Stromal cell of bone marrow (primary cell): ENCODE results near the gene PEPD.

ENCODE experiments used
- DNase-seq: peaks from one replicate; pipeline ENCODE4 v3.0.0-alpha.2; 2012; ENCODE audit warnings: low read depth

The PEPD gene

GRCh38 chr19:33472691-33473652, 48.6 kb downstream of the PEPD start:
- DNase-seq, result peak; percentile 65

GRCh38 chr19:33472226-33472625, 49.4 kb downstream of the PEPD start:
- no peak for DNase-seq

GRCh38 chr19:33471111-33471996, 50.2 kb downstream of the PEPD start:
- DNase-seq, result no peak

GRCh38 chr19:33470686-33471085, 50.9 kb downstream of the PEPD start:
- no peak for DNase-seq

GRCh38 chr19:33470040-33470330, 51.6 kb downstream of the PEPD start:
- DNase-seq, result no peak

- no peak for DNase-seq
Observed at GRCh38 chr19:33469171-33470039, 52.2 kb downstream of the PEPD start.

GRCh38 chr19:33468361-33469170, 53.0 kb downstream of the PEPD start:
- DNase-seq, result no peak

- no peak for DNase-seq
Observed at GRCh38 chr19:33467851-33468250, 53.7 kb downstream of the PEPD start.

- no peak for DNase-seq
Observed at GRCh38 chr19:33465834-33466233, 55.8 kb downstream of the PEPD start.

- no peak for DNase-seq
Observed at GRCh38 chr19:33465371-33465770, 56.2 kb downstream of the PEPD start.

- no peak for DNase-seq
Observed at GRCh38 chr19:33464733-33465115, 56.9 kb downstream of the PEPD start.

GRCh38 chr19:33464010-33464732, 57.4 kb downstream of the PEPD start:
- DNase-seq, result no peak

- DNase-seq, result no peak
Observed at GRCh38 chr19:33463199-33463598, 58.4 kb downstream of the PEPD start.

- DNase-seq, result no peak
Observed at GRCh38 chr19:33462112-33462791, 59.3 kb downstream of the PEPD start.

- DNase-seq, result no peak
Observed at GRCh38 chr19:33461256-33462111, 60.1 kb downstream of the PEPD start.

GRCh38 chr19:33460221-33460908, 61.2 kb downstream of the PEPD start:
- DNase-seq, result no peak

- DNase-seq, result no peak
Observed at GRCh38 chr19:33459222-33460090, 62.1 kb downstream of the PEPD start.
